GM12878 (cell line): ENCODE measurements around the gene NOB1. TPM values are rescaled to one million over a fixed set of nuclear protein-coding genes. Genes with fewer than 3 reads are reported as not detected.
A peak's percentile ranks its signal among the peaks of the same experiment; 100 is the strongest.

Experiments
- ATAC-seq: fragments of 200-7000 bp; cut with Tn5 transposase; 3 replicates; pipeline ENCODE4 v1.9.1; 2020; ENCODE audit warnings: mild to moderate bottlenecking, moderate library complexity
- BruUV-seq: library from RNA; stranded (reverse); fragments of 400-500 nt; replicated peaks from 2 replicates; lab custom pipeline; 2021; lab: Mats Ljungman, UMichigan
- CTCF ChIA-PET: fragments of 300-600 bp; sonication (Branson Sonifier 250); formaldehyde crosslinking; extraction: SDS; loops from one replicate; lab custom pipeline; 2021; ENCODE audit warnings: inconsistent platforms; lab: Yijun Ruan, JAX
- POLR2A ChIA-PET: fragments of 350-600 bp; formaldehyde crosslinking; extraction: SDS; loops from one replicate; lab custom pipeline; 2021; ENCODE audit warnings: inconsistent platforms; lab: Charles Lee
- RAD21 ChIA-PET: fragments of 300-600 bp; sonication (Branson Sonifier 250); formaldehyde crosslinking; loops from one replicate; lab custom pipeline; 2023; ENCODE audit warnings: antibody characterized with exemption; ENCODE audit not compliant: unreplicated experiment; lab: Charles Lee
- SMC1A ChIA-PET: fragments of 300-600 bp; sonication (Branson Sonifier 250); formaldehyde crosslinking; loops from one replicate; lab custom pipeline; 2023; ENCODE audit not compliant: unreplicated experiment, uncharacterized antibody; lab: Charles Lee
- DNase-seq: peaks from one replicate; pipeline ENCODE4 v3.0.0-alpha.2; 2011; ENCODE audit warnings: low read depth, low spot score
- FAIRE-seq: peaks from 3 replicates; lab custom pipeline; 2011; peaks lifted over from hg19 to GRCh38; lab: Jason Lieb, UNC
- H2AFZ ChIP-seq: 2 replicates; pipeline ENCODE4 v1.6.0; 2011; ENCODE audit warnings: low read depth, low read length, control low read depth; ENCODE audit not compliant: control insufficient read depth
- H3K27ac ChIP-seq: 2 replicates; pipeline ENCODE4 v1.5.1; 2011; ENCODE audit warnings: control low read depth; ENCODE audit not compliant: control insufficient read depth, insufficient read depth
- H3K27me3 ChIP-seq, 2 experiments: replicated peaks in 1 of 2; 2 replicates each; pipeline versions ENCODE4 v1.6.0 to v1.6.1; 2011; ENCODE audit warnings: low read length in 1 of 2; ENCODE audit not compliant: control insufficient read depth in 2 of 2, insufficient read depth in 2 of 2
- H3K36me3 ChIP-seq, 2 experiments: 2 replicates each; pipeline ENCODE4 v1.5.1; 2011; ENCODE audit warnings: low read length in 1 of 2; ENCODE audit not compliant: control insufficient read depth in 2 of 2, insufficient read depth in 2 of 2
- H3K4me1 ChIP-seq: 2 replicates; pipeline ENCODE4 v1.6.1; 2011; ENCODE audit warnings: mild to moderate bottlenecking, low read length, moderate library complexity, mixed read lengths; ENCODE audit not compliant: control insufficient read depth, insufficient read depth
- H3K4me2 ChIP-seq: 2 replicates; pipeline ENCODE4 v1.6.0; 2011; ENCODE audit warnings: control low read depth; ENCODE audit not compliant: control insufficient read depth, insufficient read depth
- H3K4me3 ChIP-seq: fragments of 200-600 bp; sonication (generic); 2 replicates; pipeline ENCODE4 v1.5.1; 2016
- H3K79me2 ChIP-seq: 2 replicates; pipeline ENCODE4 v1.6.0; 2011; ENCODE audit warnings: low read length; ENCODE audit not compliant: control insufficient read depth, insufficient read depth
- H3K9ac ChIP-seq: 2 replicates; pipeline ENCODE4 v1.8.0; 2011; ENCODE audit warnings: low read length, control low read depth, mixed read lengths; ENCODE audit not compliant: control insufficient read depth, insufficient read depth
- H3K9me3 ChIP-seq: replicated peaks from 3 replicates; pipeline ENCODE4 v1.5.1; 2011; ENCODE audit warnings: mild to moderate bottlenecking, low read length; ENCODE audit not compliant: control insufficient read depth, insufficient read depth
- H4K20me1 ChIP-seq: 2 replicates; pipeline ENCODE4 v1.6.0; 2011; ENCODE audit not compliant: control insufficient read depth, insufficient read depth
- BRCA1 ChIP-seq: IDR thresholded peaks from 2 replicates; pipeline ENCODE4 v1.6.1; 2011; ENCODE audit warnings: low read depth, low read length, improper control_type of control experiment
- CBFB ChIP-seq: IDR thresholded peaks from 2 replicates; pipeline ENCODE4 v1.6.1; 2016; ENCODE audit warnings: antibody characterized with exemption, low read depth
- CHD2 ChIP-seq: IDR thresholded peaks from 2 replicates; pipeline ENCODE4 v1.6.1; 2011; ENCODE audit warnings: low read depth, low read length, improper control_type of control experiment, borderline replicate concordance
- JUNB ChIP-seq: IDR thresholded peaks from 2 replicates; pipeline ENCODE4 v1.6.1; 2016; ENCODE audit warnings: antibody characterized with exemption, mild to moderate bottlenecking
- KDM1A ChIP-seq: fragments of 200-600 bp; sonication (generic); IDR thresholded peaks from 2 replicates; pipeline ENCODE4 v1.6.1; 2016; ENCODE audit warnings: borderline replicate concordance
- LARP7 ChIP-seq: fragments of 450-650 bp; IDR thresholded peaks from 2 replicates; pipeline ENCODE4 v1.6.1; 2017; ENCODE audit warnings: mild to moderate bottlenecking
- MEF2B ChIP-seq: fragments of 450-650 bp; IDR thresholded peaks from 2 replicates; pipeline ENCODE4 v1.6.1; 2018; ENCODE audit warnings: mild to moderate bottlenecking, moderate library complexity; ENCODE audit not compliant: partially characterized antibody, poor library complexity, severe bottlenecking
- MXI1 ChIP-seq: fragments of 150-350 bp; IDR thresholded peaks from 2 replicates; pipeline ENCODE4 v1.6.1; 2011; ENCODE audit warnings: low read depth, mild to moderate bottlenecking, inconsistent platforms, low read length, improper control_type of control experiment
- MYC ChIP-seq: IDR thresholded peaks from 2 replicates; pipeline ENCODE4 v1.6.1; 2011; ENCODE audit warnings: mild to moderate bottlenecking, low read length, moderate library complexity, inconsistent platforms; ENCODE audit not compliant: insufficient read depth, insufficient replicate concordance, insufficient read length, severe bottlenecking
- NBN ChIP-seq: fragments of 450-650 bp; IDR thresholded peaks from 2 replicates; pipeline ENCODE4 v1.6.1; 2016
- NFYB ChIP-seq: IDR thresholded peaks from 2 replicates; pipeline ENCODE4 v1.6.1; 2011; ENCODE audit warnings: low read depth, mild to moderate bottlenecking, low read length, improper control_type of control experiment, moderate library complexity; ENCODE audit not compliant: insufficient read depth
- RCOR1 ChIP-seq: conservative IDR thresholded peaks from 2 replicates; pipeline ENCODE4 v1.6.1; 2012; ENCODE audit warnings: low read depth, low read length, improper control_type of control experiment
- TCF7 ChIP-seq: IDR thresholded peaks from 2 replicates; pipeline ENCODE4 v1.6.1; 2014; ENCODE audit warnings: antibody characterized with exemption, borderline replicate concordance
- WRNIP1 ChIP-seq: IDR thresholded peaks from 2 replicates; pipeline ENCODE4 v1.6.1; 2011; ENCODE audit warnings: low read depth, low read length, improper control_type of control experiment, borderline replicate concordance
- ZNF384 ChIP-seq: IDR thresholded peaks from 2 replicates; pipeline ENCODE4 v1.6.1; 2012; ENCODE audit warnings: low read depth, mild to moderate bottlenecking, low read length, improper control_type of control experiment, borderline replicate concordance
- WGBS: methylation state at CpG from one replicate; pipeline ENCODE4 v1.1.6; 2016; ENCODE audit warnings: low lambda C conversion rate; ENCODE audit not compliant: insufficient replicate concordance, insufficient coverage; ENCODE audit errors: missing lambda C conversion rate; 5-methylcytosine and 5-hydroxymethylcytosine counted together
- in situ Hi-C: fragments of 300-500 bp; cut with MboI; formaldehyde crosslinking; loops from 9 replicates; pipeline ENCODE4 v1.14.3; 2018; ENCODE audit warnings: mixed read lengths
- intact Hi-C: fragments of 100-400 bp; cut with micrococcal nuclease; formaldehyde crosslinking; loops from one replicate; pipeline ENCODE4 v1.14.2; 2022; ENCODE audit not compliant: unreplicated experiment
- polyA plus RNA-seq, 11 experiments: library from polyadenylated mRNA; depleted of rRNA in 4 of 11; unstranded in 6 of 11; stranded (reverse) in 5 of 11; fragments of >200 nt; fragmentation: Nextera tagmentation in 4 of 11; fragmentation: Illumina TruSeq in 1 of 11; extraction: Ambion mirVana in 4 of 11; extraction: Trizol in 1 of 11; gene quantifications; 1 replicate in 1 of 11; 2 replicates in 10 of 11; pipeline versions ENCODE4 v1.2.1 to v1.2.3, GENCODE V29; 2011 to 2016; ENCODE audit warnings: inconsistent platforms in 2 of 11, missing spikeins in 2 of 11, low read depth in 1 of 11
- total RNA-seq, 4 experiments: library from RNA; depleted of rRNA in 3 of 4; stranded (reverse); fragments of >200 nt in 3 of 4; fragmentation: Illumina TruSeq in 1 of 4; extraction: Trizol in 1 of 4; gene quantifications; 2 replicates each; pipeline versions ENCODE4 v1.2.1 to v1.2.3, GENCODE V29; 2013 to 2021
- TF ChIP-seq, protein P1 (sequence below): fragments of 450-650 bp; IDR thresholded peaks from 2 replicates; pipeline ENCODE4 v1.6.1; 2014; ENCODE audit warnings: mild to moderate bottlenecking
- TF ChIP-seq, protein P2 (sequence below): IDR thresholded peaks from 2 replicates; pipeline ENCODE4 v1.6.1; 2012; ENCODE audit warnings: low read length, inconsistent platforms
- TF ChIP-seq, protein P3 (sequence below): IDR thresholded peaks from 2 replicates; pipeline ENCODE4 v1.6.1; 2012; ENCODE audit warnings: low read depth, low read length, improper control_type of control experiment

The NOB1 gene
- total and polyA plus RNA-seq, 10 of the 15 experiments (the other 5 are each of a cell fraction or from before 2014, with no cell fraction given): 31.1 to 117 (median 78.0) TPM

DNA sequence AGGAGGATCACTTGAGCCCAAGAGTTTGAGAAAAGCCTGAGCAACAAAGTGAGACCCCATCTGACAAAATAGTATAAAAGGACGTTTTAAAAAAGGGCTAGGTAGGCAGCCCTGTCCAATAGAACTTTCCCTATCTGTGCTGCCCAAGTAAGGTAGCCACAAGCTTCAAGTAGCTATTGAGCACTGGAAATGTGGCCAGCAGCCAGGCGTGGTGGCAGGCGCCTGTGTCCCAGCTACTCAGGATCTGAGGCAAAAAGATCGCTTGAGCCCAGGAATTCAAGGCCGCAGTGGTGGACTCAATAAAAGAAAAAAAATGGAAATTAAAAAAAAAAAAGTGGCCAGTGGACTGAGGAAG, 26.8 kb downstream of the NOB1 start:
- peak overlapping the region; percentile 97 for H3K4me2 ChIP-seq
- H3K4me3 ChIP-seq: peak overlapping the region; percentile 78; the same call in 1 of the 2 replicates
- no peaks in the 10 kb centered on the region for H4K20me1 ChIP-seq
- H3K36me3 ChIP-seq: no peaks in the 10 kb centered on the region
- ChIA-PET SMC1A (interaction anchor here (0.7 to 8.3 kb wide), 4 partner anchors 19 to 548 kb away, joined by 3 to 47 read pairs (median 3); partner anchors contain the start of gene NOB1), POLR2A (interaction anchor here (0.6 to 1.8 kb wide), 2 partner anchors 24 to 27 kb away, joined by 3 to 9 read pairs; partner anchors contain the start of gene NOB1), CTCF (interaction anchor here (0.9 to 8.2 kb wide), 3 partner anchors 17 to 332 kb away, joined by 3 to 68 read pairs (median 42); partner anchors contain the start of gene NOB1), RAD21 (interaction anchor here (2.5 kb wide), 1 partner anchor 26 kb away, joined by 18 read pairs; the partner anchor contains the start of gene NOB1)
- no peak for FAIRE-seq
- no peak overlapping the region for H2AFZ ChIP-seq
- intact Hi-C loops: loop anchor here (2.0 kb wide), 1 partner anchor 27 kb away; the partner anchor contains the start of gene NOB1
- TF ChIP-seq, protein P1, sequence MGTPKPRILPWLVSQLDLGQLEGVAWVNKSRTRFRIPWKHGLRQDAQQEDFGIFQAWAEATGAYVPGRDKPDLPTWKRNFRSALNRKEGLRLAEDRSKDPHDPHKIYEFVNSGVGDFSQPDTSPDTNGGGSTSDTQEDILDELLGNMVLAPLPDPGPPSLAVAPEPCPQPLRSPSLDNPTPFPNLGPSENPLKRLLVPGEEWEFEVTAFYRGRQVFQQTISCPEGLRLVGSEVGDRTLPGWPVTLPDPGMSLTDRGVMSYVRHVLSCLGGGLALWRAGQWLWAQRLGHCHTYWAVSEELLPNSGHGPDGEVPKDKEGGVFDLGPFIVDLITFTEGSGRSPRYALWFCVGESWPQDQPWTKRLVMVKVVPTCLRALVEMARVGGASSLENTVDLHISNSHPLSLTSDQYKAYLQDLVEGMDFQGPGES: no peak
- TF ChIP-seq CHD2 (no peak), CBFB (no peak), MYC (no peak), LARP7 (no peak), MEF2B (no peak), ZNF384 (no peak), BRCA1 (no peak), NFYB (no peak), JUNB (no peak), WRNIP1 (no peak), TCF7 (no peak), KDM1A (no peak), RCOR1 (no peak), MXI1 (no peak), NBN (no peak)
- TF ChIP-seq, protein P2, sequence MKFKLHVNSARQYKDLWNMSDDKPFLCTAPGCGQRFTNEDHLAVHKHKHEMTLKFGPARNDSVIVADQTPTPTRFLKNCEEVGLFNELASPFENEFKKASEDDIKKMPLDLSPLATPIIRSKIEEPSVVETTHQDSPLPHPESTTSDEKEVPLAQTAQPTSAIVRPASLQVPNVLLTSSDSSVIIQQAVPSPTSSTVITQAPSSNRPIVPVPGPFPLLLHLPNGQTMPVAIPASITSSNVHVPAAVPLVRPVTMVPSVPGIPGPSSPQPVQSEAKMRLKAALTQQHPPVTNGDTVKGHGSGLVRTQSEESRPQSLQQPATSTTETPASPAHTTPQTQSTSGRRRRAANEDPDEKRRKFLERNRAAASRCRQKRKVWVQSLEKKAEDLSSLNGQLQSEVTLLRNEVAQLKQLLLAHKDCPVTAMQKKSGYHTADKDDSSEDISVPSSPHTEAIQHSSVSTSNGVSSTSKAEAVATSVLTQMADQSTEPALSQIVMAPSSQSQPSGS: no peak
- TF ChIP-seq, protein P3, sequence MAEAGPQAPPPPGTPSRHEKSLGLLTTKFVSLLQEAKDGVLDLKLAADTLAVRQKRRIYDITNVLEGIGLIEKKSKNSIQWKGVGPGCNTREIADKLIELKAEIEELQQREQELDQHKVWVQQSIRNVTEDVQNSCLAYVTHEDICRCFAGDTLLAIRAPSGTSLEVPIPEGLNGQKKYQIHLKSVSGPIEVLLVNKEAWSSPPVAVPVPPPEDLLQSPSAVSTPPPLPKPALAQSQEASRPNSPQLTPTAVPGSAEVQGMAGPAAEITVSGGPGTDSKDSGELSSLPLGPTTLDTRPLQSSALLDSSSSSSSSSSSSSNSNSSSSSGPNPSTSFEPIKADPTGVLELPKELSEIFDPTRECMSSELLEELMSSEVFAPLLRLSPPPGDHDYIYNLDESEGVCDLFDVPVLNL: no peak
- no peak for DNase-seq
- H3K9me3 ChIP-seq: no peaks in the 10 kb centered on the region; the same call in 2 of the 3 replicates
- H3K79me2 ChIP-seq: peaks cover 20% of the 10 kb centered on the region
- in situ Hi-C loops: no loop called here
- H3K27me3 ChIP-seq: no peaks in the 10 kb centered on the region
- H3K27ac ChIP-seq: no peak overlapping the region; the same call in 1 of the 2 replicates
- BruUV-seq: no TSS peak
- no peak overlapping the region for H3K9ac ChIP-seq
- no peak for ATAC-seq
- WGBS: 86% methylated on average over 5 of the region's 5 CpGs
- no peaks in the 10 kb centered on the region; the same call in none of the 2 replicates for H3K4me1 ChIP-seq
